ENCODE data around the gene DDTL.
"Not testable (repeated sequence)": the region's sequence is repeated elsewhere in the genome, so short reads cannot be mapped to it uniquely, and the experiment has no call there.

DDTL gene

GRCh38 chr22:23970816-23971486, 4.3 kb downstream of the DDTL start:
- DNase-seq = no peak

GRCh38 chr22:23971927-23972326, 5.2 kb downstream of the DDTL start:
- not testable (repeated sequence) for DNase-seq

- DNase-seq = not testable (repeated sequence)
Observed at GRCh38 chr22:23974345-23974744, 7.7 kb downstream of the DDTL start, which contains the start of gene DDT. Gene DDT, minus strand, starts transcription at chr22:23974441. Its CDS starts 27 bp downstream, at chr22:23974414.

GRCh38 chr22:23974836-23975352, 8.2 kb downstream of the DDTL start:
- DNase-seq = not testable (repeated sequence)

- DNase-seq = not testable (repeated sequence)
Observed at GRCh38 chr22:23977304-23977703, 10.6 kb downstream of the DDTL start.

- not testable (repeated sequence) for DNase-seq
Observed at GRCh38 chr22:23979557-23980240, 13.0 kb downstream of the DDTL start, which contains the start of gene GSTT2. Gene GSTT2, plus strand, starts transcription at chr22:23980134.

- not testable (repeated sequence) for DNase-seq
Observed at GRCh38 chr22:23980567-23980966, 13.9 kb downstream of the DDTL start.

- DNase-seq = peak; percentile 15
Observed at GRCh38 chr22:23984430-23984829, 17.7 kb downstream of the DDTL start.

- not testable (repeated sequence) for DNase-seq
Observed at GRCh38 chr22:23986089-23986488, 19.4 kb downstream of the DDTL start.

- DNase-seq = not testable (repeated sequence)
Observed at GRCh38 chr22:23986538-23987178, 20.0 kb downstream of the DDTL start.

- not testable (repeated sequence) for DNase-seq
Observed at GRCh38 chr22:23989583-23990244, 23.0 kb downstream of the DDTL start.

- not testable (repeated sequence) for DNase-seq
Observed at GRCh38 chr22:23993080-23993479, 26.4 kb downstream of the DDTL start.

GRCh38 chr22:23993581-23994177, 27.0 kb downstream of the DDTL start:
- not testable (repeated sequence) for DNase-seq

GRCh38 chr22:23997092-23997491, 30.4 kb downstream of the DDTL start:
- DNase-seq = no peak

GRCh38 chr22:23999779-24000178, 33.1 kb downstream of the DDTL start:
- DNase-seq = not testable (repeated sequence)

GRCh38 chr22:24001314-24001713, 34.6 kb downstream of the DDTL start:
- no peak for DNase-seq

GRCh38 chr22:24002272-24002671, 35.6 kb downstream of the DDTL start:
- DNase-seq = no peak

GRCh38 chr22:24002851-24003250, 36.2 kb downstream of the DDTL start:
- DNase-seq = no peak

- DNase-seq = no peak
Observed at GRCh38 chr22:24003887-24004286, 37.2 kb downstream of the DDTL start.

GRCh38 chr22:24005201-24005600, 38.5 kb downstream of the DDTL start, which contains the start of gene GSTT4:
Gene GSTT4, minus strand, starts transcription at chr22:24005453. Its CDS starts 97 bp downstream, at chr22:24005356.
- peak; percentile 58 for DNase-seq

- DNase-seq = no peak
Observed at GRCh38 chr22:24006207-24006913, 39.7 kb downstream of the DDTL start.

- DNase-seq = no peak
Observed at GRCh38 chr22:24006914-24007214, 40.2 kb downstream of the DDTL start.
